ENCODE data around the gene SPP2. TPM values are rescaled to one million over a fixed set of nuclear protein-coding genes. Genes with fewer than 3 reads are reported as not detected.

SPP2 gene
- polyA plus RNA-seq, 4 donors, result not detected

GRCh38 chr2:234029150-234029733 is 21.3 kb upstream of the SPP2 start:
- H3K4me3 ChIP-seq (ENCODE audit: low read depth in 1 of 3, low read length in 3 of 3), result no peak overlapping the region
- H3K36me3 ChIP-seq (ENCODE audit: control insufficient read depth in 3 of 3, insufficient read depth in 2 of 3, low read depth in 1 of 3, low read length in 3 of 3), result no peaks in the 10 kb centered on the region
- whole genome bisulfite sequencing, 3 donors, result 45 to 72% (median 49%) methylated on average over 4 of the region's 4 CpGs
- FAIRE-seq (no peak), DNase-seq (no peak)
- peaks cover 0 to 2% (median 0%) of the 10 kb centered on the region in 3 donors for H3K27me3 ChIP-seq (ENCODE audit: control insufficient read depth in 3 of 3, insufficient read depth in 3 of 3, low read length in 3 of 3)
- H3K4me1 ChIP-seq (ENCODE audit: control insufficient read depth in 3 of 3, insufficient read depth in 2 of 3, low read depth in 1 of 3, low read length in 2 of 3), result peaks cover 0 to 5% (median 0%) of the 10 kb centered on the region in 3 donors
- H3K9me3 ChIP-seq (ENCODE audit: control insufficient read depth in 2 of 2, insufficient read depth in 1 of 2, low read depth in 1 of 2, low read length in 1 of 2), result peaks cover 0 to under 1% of the 10 kb centered on the region in 2 donors
- H3K27ac ChIP-seq (ENCODE audit: low read depth in 1 of 3, low read length in 2 of 3), result no peak overlapping the region

GRCh38 chr2:234031207-234031606 is 19.3 kb upstream of the SPP2 start:
- H3K9me3 ChIP-seq (ENCODE audit: control insufficient read depth in 2 of 2, insufficient read depth in 1 of 2, low read depth in 1 of 2, low read length in 1 of 2), result peaks cover 0 to 14% of the 10 kb centered on the region in 2 donors
- no peak overlapping the region for H3K27ac ChIP-seq (ENCODE audit: low read depth in 1 of 3, low read length in 2 of 3)
- DNase-seq, result no peak
- no peak for FAIRE-seq
- H3K27me3 ChIP-seq (ENCODE audit: control insufficient read depth in 3 of 3, insufficient read depth in 3 of 3, low read length in 3 of 3), result peaks cover 0 to 2% (median 0%) of the 10 kb centered on the region in 3 donors
- WGBS, 3 donors, result 54 to 64% (median 59%) methylated on average over 2 of the region's 2 CpGs
- H3K4me1 ChIP-seq (ENCODE audit: control insufficient read depth in 3 of 3, insufficient read depth in 2 of 3, low read depth in 1 of 3, low read length in 2 of 3), result peaks cover 0 to 2% (median 0%) of the 10 kb centered on the region in 3 donors
- no peak overlapping the region for H3K4me3 ChIP-seq (ENCODE audit: low read depth in 1 of 3, low read length in 3 of 3)
- no peaks in the 10 kb centered on the region for H3K36me3 ChIP-seq (ENCODE audit: control insufficient read depth in 3 of 3, insufficient read depth in 2 of 3, low read depth in 1 of 3, low read length in 3 of 3)

GRCh38 chr2:234032279-234032856 is 18.1 kb upstream of the SPP2 start:
- H3K27ac ChIP-seq (ENCODE audit: low read depth in 1 of 3, low read length in 2 of 3), result peak overlapping the region in 1 of 3 donors; percentile 75
- peaks cover 0 to 2% (median 0%) of the 10 kb centered on the region in 3 donors for H3K4me1 ChIP-seq (ENCODE audit: control insufficient read depth in 3 of 3, insufficient read depth in 2 of 3, low read depth in 1 of 3, low read length in 2 of 3)
- DNase-seq, result peak in 1 of 2 donors; percentile 68
- H3K36me3 ChIP-seq (ENCODE audit: control insufficient read depth in 3 of 3, insufficient read depth in 2 of 3, low read depth in 1 of 3, low read length in 3 of 3), result no peaks in the 10 kb centered on the region
- 45 to 88% (median 64%) methylated on average over 1 of the region's 1 CpG for WGBS, 3 donors
- H3K4me3 ChIP-seq (ENCODE audit: low read depth in 1 of 3, low read length in 3 of 3), result no peak overlapping the region
- peaks cover 0 to 2% (median 0%) of the 10 kb centered on the region in 3 donors for H3K27me3 ChIP-seq (ENCODE audit: control insufficient read depth in 3 of 3, insufficient read depth in 3 of 3, low read length in 3 of 3)
- no peak for FAIRE-seq
- peaks cover 0 to 14% of the 10 kb centered on the region in 2 donors for H3K9me3 ChIP-seq (ENCODE audit: control insufficient read depth in 2 of 2, insufficient read depth in 1 of 2, low read depth in 1 of 2, low read length in 1 of 2)

- H3K27me3 ChIP-seq (ENCODE audit: control insufficient read depth in 3 of 3, insufficient read depth in 3 of 3, low read length in 3 of 3), result peaks cover 0 to 2% (median 0%) of the 10 kb centered on the region in 3 donors
- no peak overlapping the region for H3K4me3 ChIP-seq (ENCODE audit: low read depth in 1 of 3, low read length in 3 of 3)
- DNase-seq (no peak), FAIRE-seq (no peak)
- peaks cover 0 to 2% (median 0%) of the 10 kb centered on the region in 3 donors for H3K4me1 ChIP-seq (ENCODE audit: control insufficient read depth in 3 of 3, insufficient read depth in 2 of 3, low read depth in 1 of 3, low read length in 2 of 3)
- H3K27ac ChIP-seq (ENCODE audit: low read depth in 1 of 3, low read length in 2 of 3), result peak overlapping the region in 1 of 3 donors; percentile 75
- H3K36me3 ChIP-seq (ENCODE audit: control insufficient read depth in 3 of 3, insufficient read depth in 2 of 3, low read depth in 1 of 3, low read length in 3 of 3), result no peaks in the 10 kb centered on the region
- 68 to 71% (median 70%) methylated on average over 3 of the region's 3 CpGs for WGBS, 3 donors
- peaks cover 0 to 14% of the 10 kb centered on the region in 2 donors for H3K9me3 ChIP-seq (ENCODE audit: control insufficient read depth in 2 of 2, insufficient read depth in 1 of 2, low read depth in 1 of 2, low read length in 1 of 2)
Measured at GRCh38 chr2:234033174-234033573, 17.3 kb upstream of the SPP2 start.

- no peaks in the 10 kb centered on the region for H3K36me3 ChIP-seq (ENCODE audit: control insufficient read depth in 3 of 3, insufficient read depth in 2 of 3, low read depth in 1 of 3, low read length in 3 of 3)
- H3K27me3 ChIP-seq (ENCODE audit: control insufficient read depth in 3 of 3, insufficient read depth in 3 of 3, low read length in 3 of 3), result peaks cover 0 to 2% (median 0%) of the 10 kb centered on the region in 3 donors
- no peak overlapping the region for H3K4me3 ChIP-seq (ENCODE audit: low read depth in 1 of 3, low read length in 3 of 3)
- peaks cover 0 to 2% (median 0%) of the 10 kb centered on the region in 3 donors for H3K4me1 ChIP-seq (ENCODE audit: control insufficient read depth in 3 of 3, insufficient read depth in 2 of 3, low read depth in 1 of 3, low read length in 2 of 3)
- WGBS, 3 donors, result 92 to 95% (median 92%) methylated on average over 2 of the region's 2 CpGs
- H3K9me3 ChIP-seq (ENCODE audit: control insufficient read depth in 2 of 2, insufficient read depth in 1 of 2, low read depth in 1 of 2, low read length in 1 of 2), result peaks cover 0 to 14% of the 10 kb centered on the region in 2 donors
- FAIRE-seq, result no peak
- H3K27ac ChIP-seq (ENCODE audit: low read depth in 1 of 3, low read length in 2 of 3), result no peak overlapping the region
- no peak for DNase-seq
Measured at GRCh38 chr2:234033885-234034284, 16.6 kb upstream of the SPP2 start.

GRCh38 chr2:234038076-234038802 is 12.3 kb upstream of the SPP2 start:
- WGBS, 3 donors, result 63 to 85% (median 77%) methylated on average over 2 of the region's 2 CpGs
- DNase-seq, result no peak
- Histone ChIP-seq H3K4me3 (ENCODE audit: low read depth in 1 of 3, low read length in 3 of 3) (no peak overlapping the region), H3K27ac (ENCODE audit: low read depth in 1 of 3, low read length in 2 of 3) (no peak overlapping the region), H3K27me3 (ENCODE audit: control insufficient read depth in 3 of 3, insufficient read depth in 3 of 3, low read length in 3 of 3) (no peaks in the 10 kb centered on the region), H3K9me3 (ENCODE audit: control insufficient read depth in 2 of 2, insufficient read depth in 1 of 2, low read depth in 1 of 2, low read length in 1 of 2) (peaks cover 0 to 14% of the 10 kb centered on the region in 2 donors), H3K4me1 (ENCODE audit: control insufficient read depth in 3 of 3, insufficient read depth in 2 of 3, low read depth in 1 of 3, low read length in 2 of 3) (no peaks in the 10 kb centered on the region), H3K36me3 (ENCODE audit: control insufficient read depth in 3 of 3, insufficient read depth in 2 of 3, low read depth in 1 of 3, low read length in 3 of 3) (no peaks in the 10 kb centered on the region)
- FAIRE-seq, result peak; percentile 73

- 47 to 95% (median 64%) methylated on average over 1 of the region's 1 CpG for WGBS, 3 donors
- Histone ChIP-seq H3K27ac (ENCODE audit: low read depth in 1 of 3, low read length in 2 of 3) (no peak overlapping the region), H3K9me3 (ENCODE audit: control insufficient read depth in 2 of 2, insufficient read depth in 1 of 2, low read depth in 1 of 2, low read length in 1 of 2) (no peaks in the 10 kb centered on the region), H3K4me1 (ENCODE audit: control insufficient read depth in 3 of 3, insufficient read depth in 2 of 3, low read depth in 1 of 3, low read length in 2 of 3) (no peaks in the 10 kb centered on the region), H3K27me3 (ENCODE audit: control insufficient read depth in 3 of 3, insufficient read depth in 3 of 3, low read length in 3 of 3) (peaks cover 0 to 3% (median 0%) of the 10 kb centered on the region in 3 donors), H3K36me3 (ENCODE audit: control insufficient read depth in 3 of 3, insufficient read depth in 2 of 3, low read depth in 1 of 3, low read length in 3 of 3) (no peaks in the 10 kb centered on the region), H3K4me3 (ENCODE audit: low read depth in 1 of 3, low read length in 3 of 3) (no peak overlapping the region)
- DNase-seq (no peak), FAIRE-seq (no peak)
Measured at GRCh38 chr2:234044157-234044556, 6.3 kb upstream of the SPP2 start.

GRCh38 chr2:234046521-234046920 is 4.0 kb upstream of the SPP2 start:
- FAIRE-seq (no peak), DNase-seq (no peak)
- H3K27ac ChIP-seq (ENCODE audit: low read depth in 1 of 3, low read length in 2 of 3), result no peak overlapping the region
- no peak overlapping the region for H3K4me3 ChIP-seq (ENCODE audit: low read depth in 1 of 3, low read length in 3 of 3)
- 74 to 84% (median 79%) methylated on average over 3 of the region's 3 CpGs for WGBS, 3 donors
- no peaks in the 10 kb centered on the region for H3K4me1 ChIP-seq (ENCODE audit: control insufficient read depth in 3 of 3, insufficient read depth in 2 of 3, low read depth in 1 of 3, low read length in 2 of 3)
- H3K9me3 ChIP-seq (ENCODE audit: control insufficient read depth in 2 of 2, insufficient read depth in 1 of 2, low read depth in 1 of 2, low read length in 1 of 2), result no peaks in the 10 kb centered on the region
- H3K27me3 ChIP-seq (ENCODE audit: control insufficient read depth in 3 of 3, insufficient read depth in 3 of 3, low read length in 3 of 3), result peaks cover 0 to 3% (median 0%) of the 10 kb centered on the region in 3 donors
- no peaks in the 10 kb centered on the region for H3K36me3 ChIP-seq (ENCODE audit: control insufficient read depth in 3 of 3, insufficient read depth in 2 of 3, low read depth in 1 of 3, low read length in 3 of 3)

Measured in small intestine (tissue), 7 donors.